Panc1 (cell line): ENCODE data around the gene ZNF155. TPM values are rescaled to one million over a fixed set of nuclear protein-coding genes. Genes with fewer than 3 reads are reported as not detected.

Source experiments
- ATAC-seq: fragments of 200-7000 bp; cut with Tn5 transposase; 2 replicates; pipeline ENCODE4 v1.9.1; 2020; ENCODE audit warnings: mild to moderate bottlenecking, moderate library complexity
- BruUV-seq: library from RNA; stranded (reverse); fragments of 400-500 nt; replicated peaks from 2 replicates; lab custom pipeline; 2021; lab: Mats Ljungman, UMichigan
- CTCF ChIA-PET: fragments of 300-600 bp; sonication (Branson Sonifier 250); formaldehyde crosslinking; loops from one replicate; lab custom pipeline; 2022; ENCODE audit warnings: antibody characterized with exemption; lab: Charles Lee
- POLR2A ChIA-PET: fragments of 300-600 bp; sonication (Branson Sonifier 250); formaldehyde crosslinking; loops from one replicate; lab custom pipeline; 2022; ENCODE audit warnings: antibody characterized with exemption; lab: Charles Lee
- DNase-seq: peaks from one replicate; pipeline ENCODE4 v3.0.0-alpha.2; 2010; ENCODE audit warnings: low read depth, low spot score
- H3K27ac ChIP-seq: 2 replicates; pipeline ENCODE4 v1.5.1; 2011; ENCODE audit warnings: mild to moderate bottlenecking, low read length, inconsistent platforms
- H3K27me3 ChIP-seq: fragments of 200-500 bp; sonication (Bioruptor generic); 2 replicates; pipeline ENCODE4 v1.6.0; 2014; ENCODE audit warnings: low read length, inconsistent platforms; ENCODE audit not compliant: control insufficient read depth, insufficient read depth
- H3K36me3 ChIP-seq: fragments of 200-500 bp; sonication (Bioruptor generic); 2 replicates; pipeline ENCODE4 v1.5.1; 2014; ENCODE audit warnings: inconsistent platforms, mild to moderate bottlenecking, low read length, moderate library complexity; ENCODE audit not compliant: control insufficient read depth, insufficient read depth
- H3K4me1 ChIP-seq: 2 replicates; pipeline ENCODE4 v1.5.1; 2011; ENCODE audit warnings: inconsistent platforms, mild to moderate bottlenecking, low read length, moderate library complexity; ENCODE audit not compliant: control insufficient read depth, insufficient read depth
- H3K4me3 ChIP-seq, 2 experiments: 2 replicates each; pipeline ENCODE4 v1.5.1; 2011 to 2012; ENCODE audit warnings: low read depth in 2 of 2, low read length in 2 of 2, mild to moderate bottlenecking in 2 of 2, inconsistent platforms in 1 of 2, moderate library complexity in 1 of 2
- H3K9me3 ChIP-seq: fragments of 200-500 bp; sonication (Bioruptor generic); 2 replicates; pipeline ENCODE4 v1.5.1; 2014; ENCODE audit warnings: low read depth, mild to moderate bottlenecking, inconsistent platforms, low read length, moderate library complexity; ENCODE audit not compliant: control insufficient read depth, insufficient read depth
- CTCF ChIP-seq: fragments of 450-650 bp; IDR thresholded peaks from 2 replicates; pipeline ENCODE4 v1.5.1; 2017; ENCODE audit warnings: mild to moderate bottlenecking
- POLR2AphosphoS5 ChIP-seq: IDR thresholded peaks from 2 replicates; pipeline ENCODE4 v1.6.1; 2012; ENCODE audit warnings: mild to moderate bottlenecking, low read depth, low read length, moderate library complexity
- SIN3A ChIP-seq: IDR thresholded peaks from 2 replicates; pipeline ENCODE4 v1.6.1; 2012; ENCODE audit warnings: low read depth, mild to moderate bottlenecking, low read length, moderate library complexity, borderline replicate concordance; ENCODE audit not compliant: insufficient read depth
- TCF7L2 ChIP-seq: IDR thresholded peaks from 2 replicates; pipeline ENCODE4 v1.6.1; 2011; ENCODE audit warnings: mild to moderate bottlenecking, low read depth, low read length, inconsistent platforms
- in situ Hi-C: cut with HindIII; loops from 2 replicates; pipeline ENCODE4 v1.10.0; 2016; ENCODE audit warnings: low sequenced_read_pairs, low pct_unique_long_range_greater_than_20kb
- intact Hi-C: fragments of 100-400 bp; cut with micrococcal nuclease; formaldehyde crosslinking; loops from one replicate; pipeline ENCODE4 v1.10.0; 2022; ENCODE audit not compliant: unreplicated experiment
- total RNA-seq: library from RNA; stranded (reverse); gene quantifications from one replicate; pipeline ENCODE4 v1.2.1, GENCODE V29; 2021; ENCODE audit not compliant: unreplicated experiment
- TF ChIP-seq, protein P1 (sequence below), 2 experiments: IDR thresholded peaks; 2 replicates each; pipeline ENCODE4 v1.6.1; 2011 to 2012; ENCODE audit warnings: low read depth in 2 of 2, control low read depth in 1 of 2, low read length in 1 of 2, mild to moderate bottlenecking in 1 of 2, moderate library complexity in 1 of 2; ENCODE audit not compliant: insufficient read depth in 1 of 2

ZNF155 gene
- total RNA-seq, 1 experiment from 2014 or later = 5.0 TPM

GRCh38 chr19:43966079-43966694, 17.8 kb upstream of the ZNF155 start:
- no peak for DNase-seq
- no peak overlapping the region for H3K27ac ChIP-seq

GRCh38 chr19:43976732-43977131, 7.3 kb upstream of the ZNF155 start:
- in situ Hi-C loops = no loop called here
- H3K4me1 ChIP-seq = no peaks in the 10 kb centered on the region

More at GRCh38 chr19:43966079-43966694, 17.8 kb upstream of the ZNF155 start:
- peaks cover 61% of the 10 kb centered on the region; the same call in 1 of the 2 replicates for H3K9me3 ChIP-seq
- ATAC-seq = no peak
- H3K36me3 ChIP-seq = no peaks in the 10 kb centered on the region
- TSS peak; percentile 37 for BruUV-seq
- H3K27me3 ChIP-seq = no peaks in the 10 kb centered on the region
- intact Hi-C loops (no loop called here), in situ Hi-C loops (no loop called here)
- POLR2A ChIA-PET = no interaction called here
- no peaks in the 10 kb centered on the region for H3K4me1 ChIP-seq
- no peak for TF ChIP-seq SIN3A
- H3K4me3 ChIP-seq = no peak overlapping the region
- CTCF ChIA-PET = no interaction called here

GRCh38 chr19:43983544-43983911, 460 bp upstream of the ZNF155 start:
- H3K36me3 ChIP-seq = no peaks in the 10 kb centered on the region
- H3K27me3 ChIP-seq = no peaks in the 10 kb centered on the region
- ChIA-PET POLR2A (no interaction called here), CTCF (no interaction called here)
- H3K4me3 ChIP-seq = peak overlapping the region; percentile 65 to 82
- peaks cover 6% of the 10 kb centered on the region; the same call in 1 of the 2 replicates for H3K9me3 ChIP-seq
- in situ Hi-C loops (no loop called here), intact Hi-C loops (no loop called here)
- BruUV-seq = no TSS peak
- DNase-seq (no peak), ATAC-seq (no peak)
- no peaks in the 10 kb centered on the region for H3K4me1 ChIP-seq
- no peak overlapping the region; the same call in 1 of the 2 replicates for H3K27ac ChIP-seq
- no peak for TF ChIP-seq POLR2AphosphoS5
- TF ChIP-seq TCF7L2 = no peak
- TF ChIP-seq, protein P1, sequence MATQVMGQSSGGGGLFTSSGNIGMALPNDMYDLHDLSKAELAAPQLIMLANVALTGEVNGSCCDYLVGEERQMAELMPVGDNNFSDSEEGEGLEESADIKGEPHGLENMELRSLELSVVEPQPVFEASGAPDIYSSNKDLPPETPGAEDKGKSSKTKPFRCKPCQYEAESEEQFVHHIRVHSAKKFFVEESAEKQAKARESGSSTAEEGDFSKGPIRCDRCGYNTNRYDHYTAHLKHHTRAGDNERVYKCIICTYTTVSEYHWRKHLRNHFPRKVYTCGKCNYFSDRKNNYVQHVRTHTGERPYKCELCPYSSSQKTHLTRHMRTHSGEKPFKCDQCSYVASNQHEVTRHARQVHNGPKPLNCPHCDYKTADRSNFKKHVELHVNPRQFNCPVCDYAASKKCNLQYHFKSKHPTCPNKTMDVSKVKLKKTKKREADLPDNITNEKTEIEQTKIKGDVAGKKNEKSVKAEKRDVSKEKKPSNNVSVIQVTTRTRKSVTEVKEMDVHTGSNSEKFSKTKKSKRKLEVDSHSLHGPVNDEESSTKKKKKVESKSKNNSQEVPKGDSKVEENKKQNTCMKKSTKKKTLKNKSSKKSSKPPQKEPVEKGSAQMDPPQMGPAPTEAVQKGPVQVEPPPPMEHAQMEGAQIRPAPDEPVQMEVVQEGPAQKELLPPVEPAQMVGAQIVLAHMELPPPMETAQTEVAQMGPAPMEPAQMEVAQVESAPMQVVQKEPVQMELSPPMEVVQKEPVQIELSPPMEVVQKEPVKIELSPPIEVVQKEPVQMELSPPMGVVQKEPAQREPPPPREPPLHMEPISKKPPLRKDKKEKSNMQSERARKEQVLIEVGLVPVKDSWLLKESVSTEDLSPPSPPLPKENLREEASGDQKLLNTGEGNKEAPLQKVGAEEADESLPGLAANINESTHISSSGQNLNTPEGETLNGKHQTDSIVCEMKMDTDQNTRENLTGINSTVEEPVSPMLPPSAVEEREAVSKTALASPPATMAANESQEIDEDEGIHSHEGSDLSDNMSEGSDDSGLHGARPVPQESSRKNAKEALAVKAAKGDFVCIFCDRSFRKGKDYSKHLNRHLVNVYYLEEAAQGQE (IDR thresholded peaks at IDR 0.05; ENCODE audit: insufficient read depth in 1 of 2, low read depth in 2 of 2, low read length in 1 of 2) = no peak
- TF ChIP-seq CTCF = no peak
- no peak for TF ChIP-seq SIN3A

More at GRCh38 chr19:43976732-43977131, 7.3 kb upstream of the ZNF155 start:
- H3K27ac ChIP-seq = no peak overlapping the region
- DNase-seq (no peak), ATAC-seq (no peak)
- no TSS peak for BruUV-seq
- no peak overlapping the region for H3K4me3 ChIP-seq
- no peaks in the 10 kb centered on the region for H3K27me3 ChIP-seq
- ChIA-PET CTCF (no interaction called here), POLR2A (no interaction called here)
- intact Hi-C loops = no loop called here
- no peaks in the 10 kb centered on the region for H3K36me3 ChIP-seq
- H3K9me3 ChIP-seq = peaks cover 23% of the 10 kb centered on the region
- TF ChIP-seq CTCF (no peak), POLR2AphosphoS5 (no peak), TCF7L2 (no peak)
